Upper lobe of right lung (tissue), 1 donor: ENCODE data around the gene PLA2G4D. TPM values are rescaled to one million over a fixed set of nuclear protein-coding genes. Genes with fewer than 3 reads are reported as not detected.

Source experiments
- ATAC-seq: fragments of 200-7000 bp; cut with Tn5 transposase; one replicate; pipeline ENCODE4 v1.9.1; 2020; ENCODE audit warnings: mild to moderate bottlenecking, moderate library complexity
- DNase-seq: peaks from one replicate; pipeline ENCODE4 v3.0.0-alpha.2; 2020
- H3K27ac ChIP-seq: fragments of 200-600 bp; one replicate; pipeline ENCODE4 v1.8.0; 2022
- H3K27me3 ChIP-seq: fragments of 200-600 bp; one replicate; pipeline ENCODE4 v1.8.0; 2022; ENCODE audit warnings: mild to moderate bottlenecking
- H3K36me3 ChIP-seq: fragments of 200-600 bp; one replicate; pipeline ENCODE4 v1.8.0; 2022
- H3K4me1 ChIP-seq: fragments of 200-600 bp; one replicate; pipeline ENCODE4 v1.8.0; 2022
- H3K4me3 ChIP-seq: fragments of 200-600 bp; one replicate; pipeline ENCODE4 v1.8.0; 2022; ENCODE audit warnings: mild to moderate bottlenecking
- H3K9me3 ChIP-seq: fragments of 200-600 bp; one replicate; pipeline ENCODE4 v1.8.0; 2022
- CTCF ChIP-seq: fragments of 200-600 bp; IDR thresholded peaks from one replicate; pipeline ENCODE4 v1.8.0; 2022; ENCODE audit warnings: antibody characterized with exemption
- intact Hi-C: fragments of 100-400 bp; cut with DNase I; formaldehyde crosslinking; loops from one replicate; pipeline ENCODE4 v1.11.0; 2022
- total RNA-seq: library from RNA; stranded (reverse); fragmentation: NEBNext Ultra II Directional; extraction: Animal tissue kit (Norgen Biotek cat#: 25700); gene quantifications from one replicate; pipeline ENCODE4 v1.2.1, GENCODE V29; 2021
- donor health status: DM: no; HTN: yes; CAD: no; lungs with severe emphysema.

Gene PLA2G4D
- total RNA-seq, 1 donor from 2014 or later = not detected

- H3K9me3 ChIP-seq = no peaks in the 10 kb centered on the region
- H3K4me3 ChIP-seq = no peak overlapping the region
- no peaks in the 10 kb centered on the region for H3K36me3 ChIP-seq
- no peak for DNase-seq
- peaks cover 3% of the 10 kb centered on the region for H3K27me3 ChIP-seq
- no peak for ATAC-seq
- H3K4me1 ChIP-seq = peaks cover 9% of the 10 kb centered on the region
- TF ChIP-seq CTCF = no peak
- no peak overlapping the region for H3K27ac ChIP-seq
- intact Hi-C loops = no loop called here
Measured at GRCh38 chr15:42088801-42089640, 5.3 kb downstream of the PLA2G4D start.

GRCh38 chr15:42087926-42088800, 6.2 kb downstream of the PLA2G4D start:
- H3K9me3 ChIP-seq = no peaks in the 10 kb centered on the region
- intact Hi-C loops = no loop called here
- H3K36me3 ChIP-seq = no peaks in the 10 kb centered on the region
- H3K27me3 ChIP-seq = peaks cover 3% of the 10 kb centered on the region
- no peak overlapping the region for H3K27ac ChIP-seq
- no peak overlapping the region for H3K4me3 ChIP-seq
- no peak for DNase-seq
- no peak for TF ChIP-seq CTCF
- ATAC-seq = no peak
- peaks cover 10% of the 10 kb centered on the region for H3K4me1 ChIP-seq

- no peak overlapping the region for H3K4me3 ChIP-seq
- DNase-seq (peak; percentile 53), ATAC-seq (no peak)
- H3K27ac ChIP-seq = no peak overlapping the region
- H3K9me3 ChIP-seq = no peaks in the 10 kb centered on the region
- H3K36me3 ChIP-seq = no peaks in the 10 kb centered on the region
- intact Hi-C loops = no loop called here
- peaks cover 3% of the 10 kb centered on the region for H3K27me3 ChIP-seq
- no peak for TF ChIP-seq CTCF
- peaks cover 10% of the 10 kb centered on the region for H3K4me1 ChIP-seq
Measured at GRCh38 chr15:42087460-42087859, 6.9 kb downstream of the PLA2G4D start.

- H3K27ac ChIP-seq = no peak overlapping the region
- no peaks in the 10 kb centered on the region for H3K9me3 ChIP-seq
- DNase-seq (no peak), ATAC-seq (no peak)
- intact Hi-C loops = no loop called here
- peaks cover 10% of the 10 kb centered on the region for H3K4me1 ChIP-seq
- H3K36me3 ChIP-seq = no peaks in the 10 kb centered on the region
- H3K27me3 ChIP-seq = peaks cover 3% of the 10 kb centered on the region
- H3K4me3 ChIP-seq = no peak overlapping the region
- no peak for TF ChIP-seq CTCF
Measured at GRCh38 chr15:42085721-42086120, 8.6 kb downstream of the PLA2G4D start.

GRCh38 chr15:42085236-42085605, 9.1 kb downstream of the PLA2G4D start:
- no peaks in the 10 kb centered on the region for H3K9me3 ChIP-seq
- no peak overlapping the region for H3K4me3 ChIP-seq
- no peak overlapping the region for H3K27ac ChIP-seq
- TF ChIP-seq CTCF = no peak
- H3K4me1 ChIP-seq = peaks cover 10% of the 10 kb centered on the region
- no peak for ATAC-seq
- H3K36me3 ChIP-seq = no peaks in the 10 kb centered on the region
- peak; percentile 58 for DNase-seq
- intact Hi-C loops = no loop called here
- peaks cover 3% of the 10 kb centered on the region for H3K27me3 ChIP-seq
